ENCODE data around the gene TCF3. TPM values are rescaled to one million over a fixed set of nuclear protein-coding genes. Genes with fewer than 3 reads are reported as not detected.

The TCF3 gene
- total RNA-seq, 1 donor = 55.0 TPM

DNA sequence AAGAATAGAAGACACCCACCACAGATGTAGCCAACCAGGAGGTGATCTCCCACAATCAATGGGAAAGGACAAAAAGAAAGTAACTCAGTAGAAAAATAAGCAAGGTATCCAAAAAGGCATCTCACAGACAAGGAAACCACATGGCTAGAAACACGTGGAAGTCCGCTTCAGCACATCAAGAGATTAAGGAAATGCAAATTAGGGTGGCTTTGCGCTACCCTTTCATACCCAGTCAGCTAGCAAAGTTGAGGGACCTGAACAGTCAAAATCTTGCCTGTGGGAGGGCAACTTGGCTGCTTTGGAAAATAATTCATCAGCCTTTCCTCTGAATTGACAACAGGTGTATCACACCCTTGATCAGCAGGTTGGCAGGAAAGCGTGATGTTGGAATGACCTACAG is 35.5 kb downstream of the TCF3 start:
- Histone ChIP-seq H3K36me3 (ENCODE audit: insufficient read depth, low read length) (peaks cover 51% of the 10 kb centered on the region), H3K27ac (ENCODE audit: low read depth, low read length) (no peak overlapping the region), H3K4me2 (ENCODE audit: insufficient read depth, low read length) (no peak overlapping the region), H3K27me3 (ENCODE audit: insufficient read depth, low read length) (no peaks in the 10 kb centered on the region), H4K20me1 (ENCODE audit: insufficient read depth, low read length) (peaks cover 19% of the 10 kb centered on the region), H3K4me1 (ENCODE audit: insufficient read depth, low read length) (no peaks in the 10 kb centered on the region), H2AFZ (ENCODE audit: low read length) (no peak overlapping the region), H3K4me3 (ENCODE audit: insufficient read depth, low read length) (no peak overlapping the region), H3K79me2 (ENCODE audit: insufficient read depth, low read length) (no peaks in the 10 kb centered on the region), H3K9me3 (ENCODE audit: low read depth, low read length) (no peaks in the 10 kb centered on the region)
- TF ChIP-seq, protein P1, sequence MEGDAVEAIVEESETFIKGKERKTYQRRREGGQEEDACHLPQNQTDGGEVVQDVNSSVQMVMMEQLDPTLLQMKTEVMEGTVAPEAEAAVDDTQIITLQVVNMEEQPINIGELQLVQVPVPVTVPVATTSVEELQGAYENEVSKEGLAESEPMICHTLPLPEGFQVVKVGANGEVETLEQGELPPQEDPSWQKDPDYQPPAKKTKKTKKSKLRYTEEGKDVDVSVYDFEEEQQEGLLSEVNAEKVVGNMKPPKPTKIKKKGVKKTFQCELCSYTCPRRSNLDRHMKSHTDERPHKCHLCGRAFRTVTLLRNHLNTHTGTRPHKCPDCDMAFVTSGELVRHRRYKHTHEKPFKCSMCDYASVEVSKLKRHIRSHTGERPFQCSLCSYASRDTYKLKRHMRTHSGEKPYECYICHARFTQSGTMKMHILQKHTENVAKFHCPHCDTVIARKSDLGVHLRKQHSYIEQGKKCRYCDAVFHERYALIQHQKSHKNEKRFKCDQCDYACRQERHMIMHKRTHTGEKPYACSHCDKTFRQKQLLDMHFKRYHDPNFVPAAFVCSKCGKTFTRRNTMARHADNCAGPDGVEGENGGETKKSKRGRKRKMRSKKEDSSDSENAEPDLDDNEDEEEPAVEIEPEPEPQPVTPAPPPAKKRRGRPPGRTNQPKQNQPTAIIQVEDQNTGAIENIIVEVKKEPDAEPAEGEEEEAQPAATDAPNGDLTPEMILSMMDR (IDR thresholded peaks at IDR 0.05; ENCODE audit: extremely low read depth, low read depth, low read length) = no peak
- no peak for DNase-seq (ENCODE audit: insufficient read length, low spot score, missing footprints)

DNA sequence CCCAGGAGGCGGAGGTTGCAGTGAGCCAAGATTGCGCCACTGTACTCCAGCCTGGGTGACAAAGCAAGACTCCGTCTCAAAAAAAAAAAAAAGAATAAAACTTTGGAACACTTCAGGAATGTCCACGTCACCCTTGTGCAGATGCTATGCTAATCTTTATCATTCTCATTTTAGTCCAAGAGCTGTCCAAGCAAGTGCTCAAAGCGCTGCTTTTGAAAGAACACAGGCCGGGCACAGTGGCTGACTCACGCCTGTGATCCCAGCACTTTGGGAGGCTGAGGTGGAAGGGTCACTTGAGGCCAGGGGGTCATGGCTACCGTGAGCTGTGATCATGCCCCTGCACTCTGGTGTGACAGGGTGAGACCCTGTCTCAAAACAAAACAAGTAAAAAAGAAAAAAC is 36.0 kb downstream of the TCF3 start:
- no peaks in the 10 kb centered on the region for H3K79me2 ChIP-seq (ENCODE audit: insufficient read depth, low read length)
- DNase-seq (ENCODE audit: insufficient read length, low spot score, missing footprints) = no peak
- no peaks in the 10 kb centered on the region for H3K4me1 ChIP-seq (ENCODE audit: insufficient read depth, low read length)
- peaks cover 54% of the 10 kb centered on the region for H3K36me3 ChIP-seq (ENCODE audit: insufficient read depth, low read length)
- H3K4me3 ChIP-seq (ENCODE audit: insufficient read depth, low read length) = no peak overlapping the region
- H3K4me2 ChIP-seq (ENCODE audit: insufficient read depth, low read length) = no peak overlapping the region
- H3K27ac ChIP-seq (ENCODE audit: low read depth, low read length) = no peak overlapping the region
- TF ChIP-seq, protein P1 (IDR thresholded peaks at IDR 0.05; ENCODE audit: extremely low read depth, low read depth, low read length) = no peak
- peaks cover 19% of the 10 kb centered on the region for H4K20me1 ChIP-seq (ENCODE audit: insufficient read depth, low read length)
- no peak overlapping the region for H2AFZ ChIP-seq (ENCODE audit: low read length)
- no peaks in the 10 kb centered on the region for H3K9me3 ChIP-seq (ENCODE audit: low read depth, low read length)
- no peaks in the 10 kb centered on the region for H3K27me3 ChIP-seq (ENCODE audit: insufficient read depth, low read length)

DNA sequence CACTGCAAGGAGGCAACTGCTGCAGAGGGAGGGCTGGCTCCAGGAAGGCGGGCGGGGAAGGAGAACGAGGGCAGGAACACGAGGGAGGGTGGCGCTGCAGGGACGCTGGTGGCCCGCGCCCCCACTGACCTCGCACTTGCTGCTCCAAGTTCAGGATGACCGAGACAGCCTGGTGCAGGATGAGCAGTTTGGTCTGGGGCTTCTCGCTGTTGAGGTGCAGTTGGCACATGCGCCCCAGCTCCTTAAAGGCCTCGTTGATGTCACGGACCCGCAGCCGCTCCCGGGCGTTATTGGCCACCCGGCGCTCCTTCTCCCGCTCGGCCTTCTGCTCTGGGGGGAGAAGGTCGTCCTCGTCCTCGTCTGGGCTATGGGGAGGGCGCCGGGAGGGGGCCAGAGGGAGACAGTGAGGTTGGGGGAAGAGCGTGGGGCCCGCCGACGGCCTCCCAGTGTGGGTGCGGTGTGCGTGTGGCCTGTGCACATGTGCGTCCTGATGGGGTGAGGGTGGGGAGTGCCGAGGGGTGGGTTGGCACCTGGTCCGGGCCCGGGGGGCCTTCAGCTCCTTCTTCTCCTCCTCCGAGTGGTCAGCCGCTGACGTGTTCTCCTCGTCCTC is 37.2 kb downstream of the TCF3 start:
- H4K20me1 ChIP-seq (ENCODE audit: insufficient read depth, low read length) = peaks cover 15% of the 10 kb centered on the region
- H2AFZ ChIP-seq (ENCODE audit: low read length) = no peak overlapping the region
- no peak for DNase-seq (ENCODE audit: insufficient read length, low spot score, missing footprints)
- H3K27me3 ChIP-seq (ENCODE audit: insufficient read depth, low read length) = no peaks in the 10 kb centered on the region
- no peaks in the 10 kb centered on the region for H3K79me2 ChIP-seq (ENCODE audit: insufficient read depth, low read length)
- no peaks in the 10 kb centered on the region for H3K9me3 ChIP-seq (ENCODE audit: low read depth, low read length)
- H3K36me3 ChIP-seq (ENCODE audit: insufficient read depth, low read length) = peaks cover 54% of the 10 kb centered on the region
- TF ChIP-seq, protein P1 (IDR thresholded peaks at IDR 0.05; ENCODE audit: extremely low read depth, low read depth, low read length) = no peak
- no peak overlapping the region for H3K4me2 ChIP-seq (ENCODE audit: insufficient read depth, low read length)
- H3K4me3 ChIP-seq (ENCODE audit: insufficient read depth, low read length) = no peak overlapping the region
- H3K27ac ChIP-seq (ENCODE audit: low read depth, low read length) = no peak overlapping the region
- no peaks in the 10 kb centered on the region for H3K4me1 ChIP-seq (ENCODE audit: insufficient read depth, low read length)

DNA sequence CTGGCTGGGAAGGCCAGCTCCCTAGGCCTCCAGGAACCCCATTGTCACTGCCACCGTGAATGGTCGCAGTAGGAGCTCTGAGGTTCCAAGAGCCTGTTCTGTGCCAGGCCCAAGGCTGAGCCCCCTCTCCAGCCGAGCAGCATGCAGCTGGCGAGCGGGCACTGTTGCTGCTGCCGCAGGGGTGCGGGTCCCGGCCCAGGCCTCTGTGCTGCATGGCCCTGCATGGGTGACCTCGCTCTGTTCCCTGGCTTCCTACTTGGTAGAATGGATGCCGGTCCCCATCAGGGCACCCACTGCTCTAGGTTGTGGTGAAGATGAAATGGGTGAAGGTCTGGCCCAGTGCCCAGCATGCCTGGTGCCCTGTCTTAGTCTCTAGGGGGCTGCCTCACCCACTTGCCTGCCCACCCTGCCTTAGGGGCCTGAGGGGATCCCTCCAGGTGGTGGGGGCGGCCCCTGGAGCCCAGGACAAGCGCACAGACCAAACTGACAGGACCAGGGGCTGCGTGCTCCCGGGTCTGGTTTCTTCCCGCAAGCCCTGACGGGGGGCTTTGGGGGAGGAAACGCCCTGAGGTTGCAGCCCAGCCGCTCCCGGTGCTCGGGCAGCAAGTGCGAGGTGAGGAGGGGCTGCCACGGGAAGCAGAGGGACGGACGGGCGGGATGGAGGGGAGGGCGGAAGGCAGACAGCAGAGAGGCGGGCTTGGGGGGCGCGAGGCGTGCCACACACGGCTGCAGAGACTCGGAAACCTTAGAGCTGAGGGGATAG is 38.4 kb downstream of the TCF3 start:
- DNase-seq (ENCODE audit: insufficient read length, low spot score, missing footprints) = no peak
- no peak overlapping the region for H3K4me2 ChIP-seq (ENCODE audit: insufficient read depth, low read length)
- TF ChIP-seq, protein P1 (IDR thresholded peaks at IDR 0.05; ENCODE audit: extremely low read depth, low read depth, low read length) = no peak
- peaks cover 49% of the 10 kb centered on the region for H3K36me3 ChIP-seq (ENCODE audit: insufficient read depth, low read length)
- no peaks in the 10 kb centered on the region for H3K9me3 ChIP-seq (ENCODE audit: low read depth, low read length)
- no peak overlapping the region for H3K4me3 ChIP-seq (ENCODE audit: insufficient read depth, low read length)
- H4K20me1 ChIP-seq (ENCODE audit: insufficient read depth, low read length) = peaks cover 14% of the 10 kb centered on the region
- H3K27me3 ChIP-seq (ENCODE audit: insufficient read depth, low read length) = no peaks in the 10 kb centered on the region
- H3K79me2 ChIP-seq (ENCODE audit: insufficient read depth, low read length) = no peaks in the 10 kb centered on the region
- no peaks in the 10 kb centered on the region for H3K4me1 ChIP-seq (ENCODE audit: insufficient read depth, low read length)
- no peak overlapping the region for H2AFZ ChIP-seq (ENCODE audit: low read length)
- no peak overlapping the region for H3K27ac ChIP-seq (ENCODE audit: low read depth, low read length)

All from osteoblast (primary cell).